C4-2B (cell line): ENCODE measurements around the gene ELOVL6.

ENCODE experiments used
- H3K27ac ChIP-seq: fragments of 450-650 bp; 2 replicates; pipeline ENCODE4 v1.5.1; 2017
- ZFX ChIP-seq: fragments of 450-650 bp; IDR thresholded peaks from 2 replicates; pipeline ENCODE4 v1.6.1; 2017
- TF ChIP-seq, protein P1 (sequence below): fragments of 450-650 bp; conservative IDR thresholded peaks from 2 replicates; pipeline ENCODE4 v1.5.1; 2017; ENCODE audit warnings: mild to moderate bottlenecking

The ELOVL6 gene

DNA sequence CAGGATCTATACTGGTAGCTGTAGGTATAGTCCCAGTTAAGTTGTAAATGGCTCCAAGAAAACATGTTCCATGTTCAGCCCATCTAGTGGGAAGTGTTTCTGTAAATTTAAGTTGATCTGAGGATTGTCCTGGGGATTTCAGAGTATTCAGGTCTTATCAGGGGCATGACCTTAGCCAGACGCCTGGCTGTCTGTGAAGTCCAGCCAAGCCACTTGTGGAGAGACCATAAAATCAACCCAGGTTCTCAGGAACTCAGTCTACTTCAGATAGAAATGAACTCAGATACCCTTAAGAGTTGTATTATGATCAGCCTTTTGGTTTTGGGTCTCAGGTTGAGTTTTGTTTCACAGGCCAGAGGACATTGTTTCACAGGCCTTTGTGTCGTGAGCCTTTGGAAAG lies 189.9 kb downstream of the ELOVL6 start:
- no peak overlapping the region for H3K27ac ChIP-seq
- TF ChIP-seq, protein P1, sequence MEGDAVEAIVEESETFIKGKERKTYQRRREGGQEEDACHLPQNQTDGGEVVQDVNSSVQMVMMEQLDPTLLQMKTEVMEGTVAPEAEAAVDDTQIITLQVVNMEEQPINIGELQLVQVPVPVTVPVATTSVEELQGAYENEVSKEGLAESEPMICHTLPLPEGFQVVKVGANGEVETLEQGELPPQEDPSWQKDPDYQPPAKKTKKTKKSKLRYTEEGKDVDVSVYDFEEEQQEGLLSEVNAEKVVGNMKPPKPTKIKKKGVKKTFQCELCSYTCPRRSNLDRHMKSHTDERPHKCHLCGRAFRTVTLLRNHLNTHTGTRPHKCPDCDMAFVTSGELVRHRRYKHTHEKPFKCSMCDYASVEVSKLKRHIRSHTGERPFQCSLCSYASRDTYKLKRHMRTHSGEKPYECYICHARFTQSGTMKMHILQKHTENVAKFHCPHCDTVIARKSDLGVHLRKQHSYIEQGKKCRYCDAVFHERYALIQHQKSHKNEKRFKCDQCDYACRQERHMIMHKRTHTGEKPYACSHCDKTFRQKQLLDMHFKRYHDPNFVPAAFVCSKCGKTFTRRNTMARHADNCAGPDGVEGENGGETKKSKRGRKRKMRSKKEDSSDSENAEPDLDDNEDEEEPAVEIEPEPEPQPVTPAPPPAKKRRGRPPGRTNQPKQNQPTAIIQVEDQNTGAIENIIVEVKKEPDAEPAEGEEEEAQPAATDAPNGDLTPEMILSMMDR: no peak
- TF ChIP-seq ZFX: no peak

DNA sequence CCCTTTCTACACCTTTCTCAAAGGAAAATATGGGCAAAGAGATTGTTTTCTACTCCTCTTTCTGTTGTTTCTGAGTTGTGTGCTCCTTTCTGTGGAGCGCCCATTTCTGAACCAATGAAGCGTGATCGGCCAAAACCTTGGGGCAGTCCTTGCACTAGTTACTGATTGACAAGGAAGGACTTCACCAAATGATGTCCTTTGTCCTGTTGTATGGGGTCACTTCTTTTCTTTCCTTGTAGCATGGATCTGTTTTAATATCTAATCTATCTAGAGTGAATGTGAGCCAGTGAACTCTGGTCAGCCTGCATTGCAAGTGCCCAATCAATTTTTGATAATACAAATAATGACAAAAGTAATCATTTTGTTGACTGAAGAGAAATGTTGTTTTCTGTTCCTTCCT lies 191.2 kb downstream of the ELOVL6 start:
- TF ChIP-seq, protein P1: no peak
- no peak for TF ChIP-seq ZFX
- no peak overlapping the region for H3K27ac ChIP-seq

DNA sequence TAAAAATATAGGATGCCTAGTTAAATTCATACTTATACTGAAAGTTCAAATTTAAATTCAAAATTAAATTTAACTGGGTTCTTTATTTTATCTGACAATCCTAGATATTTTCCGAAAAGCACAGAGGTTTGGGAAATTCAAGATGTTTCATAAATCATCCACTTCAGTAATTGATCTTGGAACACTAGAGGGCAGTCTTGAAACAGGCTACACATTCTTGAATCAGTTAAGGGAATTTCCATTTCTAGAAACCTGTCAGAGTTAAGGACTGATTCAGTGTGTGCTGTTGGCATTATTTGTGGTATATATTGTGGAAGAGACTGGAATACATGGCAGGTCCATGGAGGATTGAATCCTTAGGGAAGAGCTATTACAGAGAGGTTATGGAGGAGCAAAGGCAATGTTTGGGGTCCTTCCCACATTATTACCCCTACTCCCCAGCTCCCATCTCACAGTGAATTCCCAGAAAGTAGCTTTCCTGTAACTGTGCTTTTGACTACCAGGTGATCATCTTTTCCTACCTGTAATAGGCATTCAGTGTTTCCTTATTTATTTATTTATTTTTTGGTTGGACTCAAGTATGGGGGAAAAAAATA lies 192.9 kb downstream of the ELOVL6 start:
- no peak overlapping the region for H3K27ac ChIP-seq
- TF ChIP-seq, protein P1: peak; percentile 83
- TF ChIP-seq ZFX: no peak

DNA sequence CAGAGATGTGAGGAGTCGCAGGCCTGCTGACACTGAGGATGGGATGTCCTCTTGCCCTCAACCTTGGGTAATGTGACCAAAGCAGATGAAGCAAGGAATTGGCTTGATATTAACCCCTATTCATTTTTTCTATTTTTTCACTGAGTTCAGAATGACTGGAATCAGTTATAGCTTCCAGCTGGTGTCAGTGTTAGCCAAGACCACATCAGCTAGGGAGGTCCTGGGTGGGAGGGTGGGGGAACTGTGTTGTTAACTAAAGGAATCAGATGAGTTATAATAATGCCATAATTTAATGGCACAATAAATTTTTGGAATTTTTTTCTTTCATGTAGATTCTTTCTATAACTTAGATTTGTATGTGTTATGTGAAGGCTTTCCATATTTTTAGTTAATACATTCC lies 193.9 kb downstream of the ELOVL6 start:
- TF ChIP-seq ZFX: no peak
- TF ChIP-seq, protein P1: no peak
- no peak overlapping the region for H3K27ac ChIP-seq

DNA sequence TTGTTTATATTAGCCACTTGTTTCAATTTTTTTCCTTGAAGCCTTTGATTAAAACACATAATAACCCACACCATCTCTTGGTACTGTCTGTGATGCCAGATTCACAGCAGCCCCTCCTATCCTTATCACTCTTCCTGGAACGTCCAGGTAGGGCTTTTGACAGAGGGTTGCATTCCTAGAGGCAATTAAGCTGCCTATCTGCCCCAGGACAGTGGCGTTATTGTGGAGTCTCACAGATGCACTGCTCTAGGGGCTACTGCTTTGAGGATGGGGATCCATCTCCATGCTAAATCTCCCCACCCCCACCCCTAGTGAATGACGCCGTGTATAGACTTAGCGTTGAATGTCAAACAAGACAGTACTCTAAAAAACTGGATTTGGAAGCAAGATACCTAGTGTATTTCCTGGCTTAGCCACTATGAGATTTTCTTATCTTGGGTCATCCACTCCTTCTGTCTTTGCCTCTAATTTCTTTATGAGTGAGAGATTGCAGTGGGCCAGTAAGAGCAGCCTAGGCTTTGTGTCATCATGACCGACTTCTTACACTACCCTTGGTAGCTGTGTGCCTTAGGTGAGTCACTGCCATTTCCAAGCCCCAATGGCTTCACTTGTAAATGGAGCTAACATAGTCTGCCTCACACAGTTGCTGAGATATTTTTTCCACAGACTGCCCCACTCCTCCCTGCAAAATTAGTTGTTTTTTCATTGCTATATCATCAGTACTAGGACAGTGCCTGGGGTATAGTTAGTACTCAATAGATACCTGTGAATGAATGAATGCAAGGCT lies 194.8 kb downstream of the ELOVL6 start:
- no peak overlapping the region for H3K27ac ChIP-seq
- no peak for TF ChIP-seq ZFX
- TF ChIP-seq, protein P1: no peak

DNA sequence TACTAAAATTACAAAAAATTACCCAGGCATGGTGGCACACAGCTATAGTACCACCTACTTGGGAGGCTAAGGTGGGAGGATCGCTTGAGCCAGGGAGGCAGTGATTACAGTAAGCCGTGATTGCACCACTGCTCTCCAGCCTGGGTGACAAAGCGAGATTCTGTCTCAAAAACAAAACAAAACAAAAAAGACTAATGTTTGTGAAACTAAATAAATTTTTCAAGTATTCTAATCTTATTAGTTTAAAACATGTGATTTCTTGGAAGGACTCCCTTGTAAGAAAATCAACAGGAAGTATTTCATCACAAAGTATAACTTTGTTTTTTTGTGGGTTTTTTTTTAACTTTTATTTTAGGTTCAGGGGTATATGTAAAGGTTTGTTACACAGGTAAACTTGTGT lies 196.1 kb downstream of the ELOVL6 start:
- TF ChIP-seq ZFX: no peak
- TF ChIP-seq, protein P1: no peak
- H3K27ac ChIP-seq: no peak overlapping the region

DNA sequence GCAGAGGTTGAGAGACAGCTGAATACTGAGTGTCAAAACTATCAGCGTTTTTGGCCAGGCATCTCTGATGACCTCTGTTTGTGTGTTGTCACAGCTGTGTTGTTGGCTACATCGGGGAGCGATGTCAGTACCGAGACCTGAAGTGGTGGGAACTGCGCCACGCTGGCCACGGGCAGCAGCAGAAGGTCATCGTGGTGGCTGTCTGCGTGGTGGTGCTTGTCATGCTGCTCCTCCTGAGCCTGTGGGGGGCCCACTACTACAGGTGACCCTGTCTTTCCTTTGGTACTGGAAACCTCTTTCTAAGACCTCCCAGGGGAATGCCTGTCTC lies 198.9 kb downstream of the ELOVL6 start:
- no peak for TF ChIP-seq ZFX
- TF ChIP-seq, protein P1: no peak
- H3K27ac ChIP-seq: no peak overlapping the region
